ENCODE results near the gene ATP2C2.
A peak's percentile ranks its signal among the peaks of the same experiment; 100 is the strongest.
"Not testable (repeated sequence)": the region's sequence is repeated elsewhere in the genome, so short reads cannot be mapped to it uniquely, and the experiment has no call there.

Gene ATP2C2

DNA sequence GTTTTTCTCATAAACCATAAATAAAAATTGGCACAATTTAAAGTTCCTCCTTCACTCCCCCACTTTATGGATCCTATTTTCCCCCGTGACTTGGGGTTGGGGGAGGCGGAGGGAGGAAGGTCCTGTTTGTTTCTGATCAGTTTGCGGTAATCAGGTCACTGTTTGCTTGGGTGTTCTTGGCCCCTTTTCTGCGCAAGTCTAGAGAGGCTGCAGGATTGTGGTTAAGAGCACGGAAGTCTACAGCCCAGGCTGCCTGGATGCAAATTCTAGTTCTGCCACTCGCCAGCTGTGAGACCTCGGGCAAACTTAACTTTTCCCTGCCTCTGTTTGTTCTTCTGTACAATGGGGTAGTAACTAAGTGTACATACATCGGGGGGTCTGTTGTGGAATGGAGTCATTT lies 12.1 kb downstream of the ATP2C2 start:
- intact Hi-C loops (cut with DNase I): no loop called here
- DNase-seq: no peak

GRCh38 chr16:84382396-84382795 lies 14.1 kb downstream of the ATP2C2 start:
- intact Hi-C loops (cut with DNase I): no loop called here
- DNase-seq: no peak

DNA sequence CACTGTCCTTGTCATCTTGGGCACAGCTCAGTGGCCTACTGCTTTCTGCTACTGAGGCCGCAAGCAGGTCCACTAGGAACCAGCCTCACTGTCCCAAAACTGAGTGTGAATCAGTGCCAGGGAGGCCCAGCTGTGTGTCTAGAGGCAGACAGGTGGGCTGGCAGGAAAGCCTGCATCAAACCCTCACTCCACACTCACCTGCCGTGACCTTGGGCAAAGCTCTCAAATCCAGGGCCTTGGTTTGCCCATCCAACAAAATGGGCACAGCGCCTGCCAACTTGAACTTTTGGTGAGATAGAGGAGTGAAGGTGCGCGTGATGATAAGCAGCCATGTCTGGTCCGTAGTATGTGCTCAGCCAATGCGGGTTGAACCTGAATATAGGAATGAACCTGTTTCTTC lies 14.8 kb downstream of the ATP2C2 start:
- intact Hi-C loops (cut with DNase I): no loop called here
- DNase-seq: no peak

GRCh38 chr16:84386047-84386446 lies 17.7 kb downstream of the ATP2C2 start:
- DNase-seq: no peak
- intact Hi-C loops (cut with DNase I): no loop called here

DNA sequence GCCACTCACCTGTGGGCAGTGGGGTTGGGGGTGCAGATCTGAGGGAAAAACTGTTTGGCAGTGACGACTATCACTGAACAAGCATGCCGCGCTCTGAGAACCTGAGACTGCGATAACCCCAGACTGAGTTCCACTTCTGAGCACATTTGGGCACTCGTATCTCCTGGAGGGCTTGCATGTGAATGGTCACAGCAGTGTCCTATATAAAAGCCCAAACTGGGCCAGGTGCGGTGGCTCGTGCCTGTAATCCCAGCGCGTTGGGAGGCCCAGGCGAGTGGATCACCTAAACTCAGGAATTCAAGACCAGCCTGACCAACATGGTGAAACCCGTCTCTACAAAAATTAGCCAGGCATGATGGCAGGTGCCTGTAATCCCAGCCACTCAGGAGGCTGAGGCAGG lies 18.7 kb downstream of the ATP2C2 start:
- intact Hi-C loops (cut with DNase I): no loop called here

GRCh38 chr16:84390131-84390785 lies 21.9 kb downstream of the ATP2C2 start:
- peak in 4 of 42 donors; percentile 20 to 28 (median 22) for DNase-seq
- intact Hi-C loops (cut with DNase I): no loop called here

More for the DNA sequence above, 18.7 kb downstream of the ATP2C2 start:
- DNase-seq: no peak

- peak in 35 of 42 donors; percentile 11 to 70 (median 41) for DNase-seq
- intact Hi-C loops (cut with DNase I): no loop called here
These were observed 23.1 kb downstream of the ATP2C2 start for GRCh38 chr16:84391151-84392030.

- no peak for DNase-seq
- intact Hi-C loops (cut with DNase I): no loop called here
These were observed 23.7 kb downstream of the ATP2C2 start for GRCh38 chr16:84392031-84392360.

DNA sequence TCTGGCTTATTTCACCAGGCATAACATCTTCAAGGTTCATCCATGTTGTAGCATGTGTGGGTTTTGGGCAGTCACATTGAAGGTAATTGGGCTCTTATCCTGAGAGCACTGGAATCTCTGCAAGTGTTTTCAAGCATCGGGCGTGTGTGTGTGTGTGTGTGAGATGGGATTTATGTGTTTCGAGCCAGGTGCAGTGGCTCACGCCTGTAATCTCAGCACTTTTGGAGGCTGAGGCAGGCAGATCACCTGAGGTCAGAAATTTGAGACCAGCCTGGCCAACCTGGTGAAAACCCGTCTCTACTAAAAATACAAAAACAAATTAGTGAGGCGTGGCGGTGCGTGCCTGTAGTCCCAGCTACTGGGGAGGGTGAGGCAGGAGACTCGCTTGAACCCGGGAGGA lies 27.7 kb downstream of the ATP2C2 start:
- DNase-seq; intact Hi-C loops (cut with DNase I): not testable (repeated sequence)

DNA sequence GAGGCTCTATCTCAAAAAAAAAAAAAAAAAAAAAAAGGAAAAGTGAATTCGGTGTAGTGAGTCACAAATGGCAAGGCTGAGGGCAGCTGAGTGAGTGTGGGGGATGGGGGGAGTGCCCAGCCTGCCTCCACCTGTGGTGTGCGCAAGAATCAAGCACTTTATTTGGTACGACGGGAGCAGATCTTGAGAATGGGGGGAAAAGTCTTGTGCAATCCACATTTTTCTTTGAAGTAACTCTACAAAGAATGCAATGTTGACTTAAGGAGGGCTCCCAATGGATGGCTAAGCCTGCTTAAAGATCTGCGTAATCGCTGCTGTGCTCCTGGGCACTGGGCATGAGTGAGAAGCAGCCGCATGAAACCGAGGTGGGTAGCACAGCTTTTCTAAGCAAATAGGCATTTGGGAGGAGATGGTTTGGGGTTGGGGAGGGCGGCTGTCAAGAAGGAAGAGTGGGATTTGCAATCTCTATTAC lies 28.2 kb downstream of the ATP2C2 start:
- DNase-seq: no peak
- intact Hi-C loops (cut with DNase I): no loop called here

- intact Hi-C loops (cut with DNase I): no loop called here
- DNase-seq: no peak
These were observed 28.8 kb downstream of the ATP2C2 start for GRCh38 chr16:84397090-84397489.

DNA sequence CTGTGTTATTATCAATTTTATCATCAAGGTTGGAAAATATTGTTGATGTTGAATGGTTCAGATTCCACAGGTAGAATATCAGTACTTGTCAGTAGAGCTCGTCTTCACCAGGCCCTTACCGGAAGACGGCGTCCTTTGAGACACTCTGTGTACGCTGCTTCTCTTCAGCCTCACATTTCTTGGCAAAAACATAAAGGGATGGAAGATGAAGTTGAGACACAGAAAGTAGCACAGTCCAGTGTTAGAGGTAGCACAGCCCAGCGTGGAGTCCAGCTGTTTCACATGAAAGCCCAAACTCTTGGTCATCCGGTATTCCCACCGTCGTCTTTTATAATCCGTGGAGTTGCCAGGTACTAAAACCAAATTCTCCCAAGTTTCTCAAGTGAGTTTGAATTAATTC lies 30.4 kb downstream of the ATP2C2 start:
- intact Hi-C loops (cut with DNase I): no loop called here

DNA sequence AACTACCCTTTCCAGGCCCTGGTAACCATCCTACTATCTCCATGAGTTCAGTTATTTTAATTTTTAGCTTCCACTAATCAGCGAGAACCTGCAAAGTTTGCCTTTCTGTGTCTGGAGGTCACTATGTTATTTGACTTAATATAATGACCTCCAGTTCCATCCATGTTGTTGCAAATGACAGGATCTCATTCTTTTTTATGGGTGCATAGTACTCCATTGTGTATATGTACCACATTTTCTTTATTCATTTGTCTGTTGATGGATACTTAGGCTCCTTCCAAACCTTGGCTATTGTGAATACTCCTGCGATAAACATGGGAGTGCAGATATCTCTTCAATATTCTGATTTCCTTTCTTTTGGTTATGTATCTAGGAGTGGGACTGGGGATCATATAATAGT lies 31.6 kb downstream of the ATP2C2 start:
- DNase-seq: not testable (repeated sequence)
- intact Hi-C loops (cut with DNase I): loop anchor here (10.0 kb wide), 1 partner anchor 45 kb away; no protein-coding TSS in a partner anchor

More for the DNA sequence above, 30.4 kb downstream of the ATP2C2 start:
- peak in 1 of 42 donors; percentile 3 for DNase-seq

GRCh38 chr16:84403435-84403834 lies 35.1 kb downstream of the ATP2C2 start:
- DNase-seq: not testable (repeated sequence)
- intact Hi-C loops (cut with DNase I): loop anchor here (10.0 kb wide), 1 partner anchor 49 kb away; no protein-coding TSS in a partner anchor

DNA sequence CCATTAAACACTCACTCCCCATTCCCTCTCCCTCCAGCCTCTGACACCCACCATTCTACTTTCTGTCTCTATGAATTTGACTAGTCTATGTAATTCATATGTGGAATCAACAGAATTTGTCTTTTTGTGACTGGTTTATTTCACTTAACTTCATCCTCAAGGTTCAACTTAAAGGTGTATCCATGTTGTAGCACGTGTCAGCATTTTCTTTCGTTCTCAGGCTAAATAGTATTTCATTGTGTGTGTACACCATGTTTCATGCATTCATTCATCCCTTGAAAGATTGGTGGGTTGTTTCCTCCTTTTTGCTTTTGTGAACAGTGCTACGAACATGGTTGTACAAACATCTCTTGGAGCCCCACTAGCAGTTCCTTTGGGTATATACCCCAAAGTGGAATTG lies 36.0 kb downstream of the ATP2C2 start:
- intact Hi-C loops (cut with DNase I): loop anchor here (10.0 kb wide), 1 partner anchor 50 kb away; no protein-coding TSS in a partner anchor
- DNase-seq: no peak

DNA sequence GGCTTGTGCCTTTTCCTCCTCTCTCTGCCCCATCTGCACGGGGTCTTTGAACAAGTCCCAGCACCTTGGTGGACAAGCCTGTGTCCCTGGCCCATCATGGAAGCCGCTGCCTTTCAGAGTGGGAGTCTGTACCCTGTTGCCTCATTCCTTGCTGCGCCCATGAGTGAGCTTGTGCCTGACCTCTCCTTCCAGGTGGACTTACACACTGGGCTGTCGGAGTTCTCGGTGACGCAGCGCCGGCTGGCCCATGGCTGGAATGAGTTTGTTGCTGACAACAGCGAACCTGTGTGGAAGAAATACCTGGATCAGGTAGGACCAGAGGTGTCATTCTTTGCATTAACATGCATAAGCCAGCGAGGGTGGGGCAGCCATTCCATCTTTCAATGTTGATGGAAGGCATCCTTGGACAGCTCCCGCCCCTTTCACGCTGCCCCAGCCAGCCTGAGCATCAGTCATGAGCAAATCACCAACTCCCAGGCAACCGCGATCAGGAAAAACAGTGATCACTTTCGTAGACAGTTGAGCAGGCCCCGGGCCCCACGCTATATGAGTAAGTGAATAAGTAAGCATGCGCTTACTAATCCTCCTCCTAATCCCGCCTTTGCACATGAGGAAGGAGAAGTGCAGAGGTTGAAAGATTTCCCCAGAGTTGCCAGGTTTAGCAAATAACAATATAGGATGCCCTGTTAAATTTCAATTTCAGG lies 36.8 kb downstream of the ATP2C2 start:
- intact Hi-C loops (cut with DNase I): loop anchor here (5.0 to 10.0 kb wide), 2 partner anchors 50 to 128 kb away; no protein-coding TSS in a partner anchor

GRCh38 chr16:84406006-84406963 lies 37.9 kb downstream of the ATP2C2 start:
- DNase-seq: peak; percentile 57 to 94 (median 84)
- intact Hi-C loops (cut with DNase I): loop anchor here (5.0 to 10.0 kb wide), 2 partner anchors 51 to 129 kb away; no protein-coding TSS in a partner anchor

More for the DNA sequence above, 36.8 kb downstream of the ATP2C2 start:
- DNase-seq: no peak

Data from head of caudate nucleus (tissue), 42 donors.